CD4-positive, alpha-beta memory T cell (primary cell): ENCODE measurements around the gene ERC2. TPM values are rescaled to one million over a fixed set of nuclear protein-coding genes. Genes with fewer than 3 reads are reported as not detected.

Experiments
- CTCF ChIA-PET: fragments of 350-600 bp; sonication (Branson Sonifier 250); formaldehyde crosslinking; loops from one replicate; lab custom pipeline; 2021; ENCODE audit warnings: inconsistent platforms; ENCODE audit not compliant: partially characterized antibody; lab: Charles Lee
- POLR2A ChIA-PET: fragments of 350-600 bp; sonication (Branson Sonifier 250); formaldehyde crosslinking; loops from one replicate; lab custom pipeline; 2021; ENCODE audit not compliant: partially characterized antibody; lab: Charles Lee
- DNase-seq, 5 donors: peaks; one replicate each; pipeline versions ENCODE4 v3.0.0 to v3.0.0-alpha.2; 2020 to 2022; ENCODE audit warnings: mixed read lengths in 1 of 5
- H3K27ac ChIP-seq: one replicate; pipeline ENCODE4 v1.7.0; 2013; ENCODE audit warnings: low read depth, low read length
- H3K27me3 ChIP-seq: 2 replicates; pipeline ENCODE4 v1.7.0; 2013; ENCODE audit warnings: mild to moderate bottlenecking, low read length, moderate library complexity; ENCODE audit not compliant: insufficient read depth
- H3K36me3 ChIP-seq: 2 replicates; pipeline ENCODE4 v1.7.0; 2013; ENCODE audit warnings: mild to moderate bottlenecking, low read length, moderate library complexity; ENCODE audit not compliant: insufficient read depth
- H3K4me1 ChIP-seq: 2 replicates; pipeline ENCODE4 v1.7.0; 2013; ENCODE audit warnings: mild to moderate bottlenecking, low read length, moderate library complexity; ENCODE audit not compliant: insufficient read depth
- H3K4me3 ChIP-seq, 2 donors: one replicate each; pipeline ENCODE4 v1.7.0; 2013; ENCODE audit warnings: low read length in 2 of 2, mild to moderate bottlenecking in 1 of 2
- H3K9me3 ChIP-seq, 2 donors: one replicate each; pipeline ENCODE4 v1.7.0; 2013; ENCODE audit warnings: low read length in 2 of 2, control low read depth in 1 of 2; ENCODE audit not compliant: control insufficient read depth in 1 of 2
- H3K27ac Mint-ChIP-seq, 7 donors: one replicate each; pipeline ENCODE4 v1.8.0; 2020 to 2021; ENCODE audit warnings: mixed read lengths in 7 of 7, mild to moderate bottlenecking in 6 of 7, inconsistent platforms in 3 of 7, moderate library complexity in 3 of 7
- H3K27me3 Mint-ChIP-seq, 2 donors: one replicate each; pipeline ENCODE4 v1.8.0; 2020 to 2021; ENCODE audit warnings: mixed read lengths in 2 of 2
- H3K36me3 Mint-ChIP-seq, 2 donors: one replicate each; pipeline ENCODE4 v1.8.0; 2020 to 2021; ENCODE audit warnings: mixed read lengths in 2 of 2, inconsistent platforms in 1 of 2, mild to moderate bottlenecking in 1 of 2
- H3K4me1 Mint-ChIP-seq, 4 donors: one replicate each; pipeline ENCODE4 v1.8.0; 2020 to 2021; ENCODE audit warnings: mixed read lengths in 4 of 4, mild to moderate bottlenecking in 1 of 4
- H3K4me3 Mint-ChIP-seq, 8 donors: one replicate each; pipeline ENCODE4 v1.8.0; 2020 to 2021; ENCODE audit warnings: mixed read lengths in 8 of 8, mild to moderate bottlenecking in 7 of 8, moderate library complexity in 6 of 8, inconsistent platforms in 3 of 8
- H3K9me3 Mint-ChIP-seq, 8 donors: one replicate each; pipeline ENCODE4 v1.8.0; 2020 to 2021; ENCODE audit warnings: mixed read lengths in 8 of 8, mild to moderate bottlenecking in 5 of 8, inconsistent platforms in 3 of 8, moderate library complexity in 1 of 8
- intact Hi-C: fragments of 100-400 bp; cut with micrococcal nuclease; formaldehyde crosslinking; loops from one replicate; pipeline ENCODE4 v1.15.1; 2023
- polyA plus RNA-seq, 2 donors: library from polyadenylated mRNA; unstranded; fragments of 300-500 nt; fragmentation: Illumina TruSeq; gene quantifications; one replicate each; pipeline ENCODE4 v1.2.3, GENCODE V29; 2021
- total RNA-seq, 2 experiments: library from RNA; stranded (reverse); gene quantifications; one replicate each; pipeline ENCODE4 v1.2.3, GENCODE V29; 2021

ERC2 gene
- total and polyA plus RNA-seq, 4 experiments from 2014 or later: not detected

- no peaks in the 10 kb centered on the region for H3K27me3 ChIP-seq
- intact Hi-C loops: no loop called here
- Mint-ChIP-seq H3K27me3 (peaks cover 2 to 6% of the 10 kb centered on the region in 2 donors), H3K9me3 (peaks cover 0 to 9% (median 5%) of the 10 kb centered on the region in 8 donors), H3K4me3 (no peak overlapping the region), H3K36me3 (no peaks in the 10 kb centered on the region), H3K27ac (no peak overlapping the region), H3K4me1 (no peaks in the 10 kb centered on the region)
- no peaks in the 10 kb centered on the region for H3K36me3 ChIP-seq
- H3K9me3 ChIP-seq: no peaks in the 10 kb centered on the region
- no peaks in the 10 kb centered on the region for H3K4me1 ChIP-seq
- ChIA-PET CTCF (no interaction called here), POLR2A (no interaction called here)
- H3K4me3 ChIP-seq: no peak overlapping the region
- no peak overlapping the region for H3K27ac ChIP-seq
- DNase-seq: no peak
These were observed 258.1 kb downstream of the ERC2 start for GRCh38 chr3:56209982-56210751.

GRCh38 chr3:56207922-56208321 lies 260.3 kb downstream of the ERC2 start:
- POLR2A ChIA-PET: no interaction called here
- H3K9me3 Mint-ChIP-seq: peaks cover 0 to 9% (median 5%) of the 10 kb centered on the region in 8 donors
- no peak for DNase-seq

GRCh38 chr3:56205406-56205805 lies 262.9 kb downstream of the ERC2 start:
- no peak overlapping the region for H3K27ac Mint-ChIP-seq
- CTCF ChIA-PET: no interaction called here
- POLR2A ChIA-PET: no interaction called here

More at GRCh38 chr3:56207922-56208321, 260.3 kb downstream of the ERC2 start:
- Histone ChIP-seq H3K4me1 (no peaks in the 10 kb centered on the region), H3K27me3 (no peaks in the 10 kb centered on the region), H3K27ac (no peak overlapping the region), H3K36me3 (no peaks in the 10 kb centered on the region), H3K9me3 (no peaks in the 10 kb centered on the region), H3K4me3 (no peak overlapping the region)
- H3K4me1 Mint-ChIP-seq: no peaks in the 10 kb centered on the region
- H3K27ac Mint-ChIP-seq: no peak overlapping the region
- no peaks in the 10 kb centered on the region for H3K36me3 Mint-ChIP-seq
- peaks cover 3 to 9% of the 10 kb centered on the region in 2 donors for H3K27me3 Mint-ChIP-seq
- CTCF ChIA-PET: no interaction called here
- H3K4me3 Mint-ChIP-seq: no peak overlapping the region
- intact Hi-C loops: no loop called here

GRCh38 chr3:56202997-56203396 lies 265.3 kb downstream of the ERC2 start:
- Histone ChIP-seq H3K9me3 (no peaks in the 10 kb centered on the region), H3K4me1 (no peaks in the 10 kb centered on the region), H3K4me3 (no peak overlapping the region), H3K36me3 (no peaks in the 10 kb centered on the region), H3K27ac (no peak overlapping the region), H3K27me3 (no peaks in the 10 kb centered on the region)
- no peaks in the 10 kb centered on the region for H3K36me3 Mint-ChIP-seq
- H3K27me3 Mint-ChIP-seq: peaks cover 1 to 3% of the 10 kb centered on the region in 2 donors
- ChIA-PET POLR2A (no interaction called here), CTCF (no interaction called here)
- intact Hi-C loops: no loop called here
- H3K4me1 Mint-ChIP-seq: no peaks in the 10 kb centered on the region
- H3K9me3 Mint-ChIP-seq: peaks cover 0 to 2% (median 0%) of the 10 kb centered on the region in 8 donors
- H3K27ac Mint-ChIP-seq: no peak overlapping the region
- DNase-seq: no peak
- no peak overlapping the region for H3K4me3 Mint-ChIP-seq

More at GRCh38 chr3:56205406-56205805, 262.9 kb downstream of the ERC2 start:
- Histone ChIP-seq H3K27me3 (no peaks in the 10 kb centered on the region), H3K27ac (no peak overlapping the region), H3K9me3 (no peaks in the 10 kb centered on the region), H3K4me1 (no peaks in the 10 kb centered on the region), H3K36me3 (no peaks in the 10 kb centered on the region), H3K4me3 (no peak overlapping the region)
- DNase-seq: no peak
- H3K9me3 Mint-ChIP-seq: peaks cover 0 to 3% (median under 1%) of the 10 kb centered on the region in 8 donors
- H3K4me1 Mint-ChIP-seq: no peaks in the 10 kb centered on the region
- intact Hi-C loops: no loop called here
- no peaks in the 10 kb centered on the region for H3K36me3 Mint-ChIP-seq
- peaks cover 3% of the 10 kb centered on the region in 2 donors for H3K27me3 Mint-ChIP-seq
- no peak overlapping the region for H3K4me3 Mint-ChIP-seq

GRCh38 chr3:56201407-56201806 lies 266.9 kb downstream of the ERC2 start:
- H3K27me3 ChIP-seq: no peaks in the 10 kb centered on the region
- Mint-ChIP-seq H3K36me3 (no peaks in the 10 kb centered on the region), H3K27ac (no peak overlapping the region), H3K27me3 (peaks cover 1 to 3% of the 10 kb centered on the region in 2 donors), H3K4me1 (no peaks in the 10 kb centered on the region), H3K4me3 (no peak overlapping the region), H3K9me3 (peaks cover 0 to 2% (median 0%) of the 10 kb centered on the region in 8 donors)
- no peaks in the 10 kb centered on the region for H3K4me1 ChIP-seq
- H3K36me3 ChIP-seq: no peaks in the 10 kb centered on the region
- DNase-seq: no peak
- intact Hi-C loops: no loop called here
- no peak overlapping the region for H3K27ac ChIP-seq
- ChIA-PET POLR2A (no interaction called here), CTCF (no interaction called here)
- no peaks in the 10 kb centered on the region for H3K9me3 ChIP-seq
- no peak overlapping the region for H3K4me3 ChIP-seq

- Mint-ChIP-seq H3K4me1 (no peaks in the 10 kb centered on the region), H3K4me3 (no peak overlapping the region), H3K27ac (no peak overlapping the region), H3K36me3 (no peaks in the 10 kb centered on the region), H3K27me3 (peaks cover 1 to 3% of the 10 kb centered on the region in 2 donors), H3K9me3 (peaks cover 0 to under 1% (median 0%) of the 10 kb centered on the region in 8 donors)
- CTCF ChIA-PET: no interaction called here
- Histone ChIP-seq H3K4me3 (no peak overlapping the region), H3K36me3 (no peaks in the 10 kb centered on the region), H3K27ac (no peak overlapping the region), H3K27me3 (no peaks in the 10 kb centered on the region), H3K9me3 (no peaks in the 10 kb centered on the region), H3K4me1 (no peaks in the 10 kb centered on the region)
- POLR2A ChIA-PET: no interaction called here
- no peak for DNase-seq
- intact Hi-C loops: no loop called here
These were observed 268.0 kb downstream of the ERC2 start for GRCh38 chr3:56200251-56200650.

GRCh38 chr3:56197991-56198390 lies 270.3 kb downstream of the ERC2 start:
- Mint-ChIP-seq H3K27me3 (no peaks in the 10 kb centered on the region), H3K36me3 (no peaks in the 10 kb centered on the region), H3K4me1 (no peaks in the 10 kb centered on the region), H3K27ac (no peak overlapping the region), H3K9me3 (peaks cover 0 to 2% (median 0%) of the 10 kb centered on the region in 8 donors), H3K4me3 (no peak overlapping the region)
- Histone ChIP-seq H3K4me1 (no peaks in the 10 kb centered on the region), H3K9me3 (no peaks in the 10 kb centered on the region), H3K4me3 (no peak overlapping the region), H3K27ac (no peak overlapping the region), H3K36me3 (no peaks in the 10 kb centered on the region), H3K27me3 (no peaks in the 10 kb centered on the region)
- ChIA-PET POLR2A (no interaction called here), CTCF (no interaction called here)
- intact Hi-C loops: no loop called here
- DNase-seq: no peak
